ELF-1 (cell line): ENCODE measurements around the gene RICTOR.
"Not testable (repeated sequence)": the region's sequence is repeated elsewhere in the genome, so short reads cannot be mapped to it uniquely, and the experiment has no call there.

Experiments used
- DNase-seq: peaks from one replicate; pipeline ENCODE4 v3.0.0-alpha.2; 2016; ENCODE audit warnings: low read depth, low spot score

Gene RICTOR

GRCh38 chr5:39058178-39058921 is 15.8 kb downstream of the RICTOR start:
- DNase-seq, result no peak

GRCh38 chr5:39057734-39058133 is 16.5 kb downstream of the RICTOR start:
- no peak for DNase-seq

GRCh38 chr5:39055768-39056398 is 18.3 kb downstream of the RICTOR start:
- no peak for DNase-seq

GRCh38 chr5:39055027-39055767 is 19.0 kb downstream of the RICTOR start:
- no peak for DNase-seq

- no peak for DNase-seq
Observed at GRCh38 chr5:39053189-39053588, 21.0 kb downstream of the RICTOR start.

- no peak for DNase-seq
Observed at GRCh38 chr5:39052141-39052540, 22.1 kb downstream of the RICTOR start.

- no peak for DNase-seq
Observed at GRCh38 chr5:39049315-39049714, 24.9 kb downstream of the RICTOR start.

GRCh38 chr5:39040875-39041274 is 33.3 kb downstream of the RICTOR start:
- DNase-seq, result no peak

- not testable (repeated sequence) for DNase-seq
Observed at GRCh38 chr5:39034493-39034892, 39.7 kb downstream of the RICTOR start.

GRCh38 chr5:39031041-39031440 is 43.2 kb downstream of the RICTOR start:
- DNase-seq, result no peak

GRCh38 chr5:39025456-39025855 is 48.7 kb downstream of the RICTOR start:
- no peak for DNase-seq

GRCh38 chr5:39024884-39025283 is 49.3 kb downstream of the RICTOR start:
- DNase-seq, result no peak

- no peak for DNase-seq
Observed at GRCh38 chr5:39024005-39024404, 50.2 kb downstream of the RICTOR start.

- no peak for DNase-seq
Observed at GRCh38 chr5:39023121-39023520, 51.1 kb downstream of the RICTOR start.

GRCh38 chr5:39022151-39022550 is 52.0 kb downstream of the RICTOR start:
- DNase-seq, result no peak

GRCh38 chr5:39021413-39021812 is 52.8 kb downstream of the RICTOR start:
- no peak for DNase-seq

- DNase-seq, result no peak
Observed at GRCh38 chr5:39020458-39020857, 53.7 kb downstream of the RICTOR start.

GRCh38 chr5:39019254-39019653 is 54.9 kb downstream of the RICTOR start:
- no peak for DNase-seq

- no peak for DNase-seq
Observed at GRCh38 chr5:39017504-39017903, 56.7 kb downstream of the RICTOR start.

- no peak for DNase-seq
Observed at GRCh38 chr5:39016587-39017275, 57.5 kb downstream of the RICTOR start.

- DNase-seq, result no peak
Observed at GRCh38 chr5:39015743-39016586, 58.2 kb downstream of the RICTOR start.
